H1 (cell line): Measurements from ENCODE around the gene RAPGEF5. TPM values are rescaled to one million over a fixed set of nuclear protein-coding genes. Genes with fewer than 3 reads are reported as not detected.

ENCODE experiments used
- CTCF ChIA-PET: fragments of 300-600 bp; sonication (Branson Sonifier 250); formaldehyde crosslinking; loops from one replicate; lab custom pipeline; 2021; ENCODE audit not compliant: partially characterized antibody; lab: Charles Lee
- POLR2A ChIA-PET: fragments of 300-600 bp; sonication (Branson Sonifier 250); formaldehyde crosslinking; loops from one replicate; lab custom pipeline; 2021; ENCODE audit warnings: inconsistent platforms; ENCODE audit not compliant: partially characterized antibody; lab: Charles Lee
- DNase-seq, 2 experiments: peaks; one replicate each; pipeline versions ENCODE4 v3.0.0 to v3.0.0-alpha.2; 2010 to 2022; ENCODE audit warnings: low spot score in 2 of 2, low read depth in 1 of 2, mixed read lengths in 1 of 2
- FAIRE-seq: peaks from 2 replicates; lab custom pipeline; 2011; peaks lifted over from hg19 to GRCh38; lab: Jason Lieb, UNC
- H2AFZ ChIP-seq: 2 replicates; pipeline ENCODE4 v1.8.1; 2012; ENCODE audit warnings: low read length, inconsistent platforms
- H2AK5ac ChIP-seq: 2 replicates; pipeline ENCODE4 v1.6.1; 2013; ENCODE audit warnings: low read depth, low read length
- H2BK120ac ChIP-seq: replicated peaks from 2 replicates; pipeline ENCODE3; 2013; ENCODE audit warnings: low read depth, low read length, inconsistent platforms
- H2BK12ac ChIP-seq: 2 replicates; pipeline ENCODE4 v1.6.1; 2013; ENCODE audit warnings: low read depth, low read length
- H2BK15ac ChIP-seq: 2 replicates; pipeline ENCODE4 v1.6.1; 2013; ENCODE audit warnings: low read length
- H2BK20ac ChIP-seq: 2 replicates; pipeline ENCODE4 v1.6.1; 2013; ENCODE audit warnings: low read length
- H2BK5ac ChIP-seq: 2 replicates; pipeline ENCODE4 v1.6.1; 2013; ENCODE audit warnings: low read depth, low read length
- H3K14ac ChIP-seq: 2 replicates; pipeline ENCODE4 v1.6.1; 2013; ENCODE audit warnings: inconsistent platforms; ENCODE audit not compliant: insufficient read length
- H3K18ac ChIP-seq: 2 replicates; pipeline ENCODE4 v1.6.1; 2013; ENCODE audit warnings: low read length; ENCODE audit errors: extremely low read depth
- H3K23ac ChIP-seq: 2 replicates; pipeline ENCODE4 v1.6.1; 2013; ENCODE audit warnings: inconsistent platforms; ENCODE audit not compliant: insufficient read length
- H3K23me2 ChIP-seq: 2 replicates; pipeline ENCODE4 v1.6.1; 2013; ENCODE audit warnings: low read depth, low read length
- H3K27ac ChIP-seq: 2 replicates; pipeline ENCODE4 v1.6.1; 2011; ENCODE audit warnings: low read depth, low read length, inconsistent platforms
- H3K27me3 ChIP-seq, 4 experiments: replicated peaks in 1 of 4; 1 replicate in 1 of 4; 2 replicates in 3 of 4; pipeline versions ENCODE4 v1.6.1 to v1.8.1; 2011 to 2013; ENCODE audit warnings: low read length in 3 of 4, mild to moderate bottlenecking in 3 of 4, inconsistent platforms in 2 of 4, mixed read lengths in 2 of 4, moderate library complexity in 1 of 4; ENCODE audit not compliant: control insufficient read depth in 3 of 4, insufficient read depth in 3 of 4; ENCODE audit errors: extremely low read depth in 1 of 4
- H3K36me3 ChIP-seq, 4 experiments: 2 replicates each; pipeline versions ENCODE4 v1.6.1 to v1.8.1; 2011 to 2013; ENCODE audit warnings: mild to moderate bottlenecking in 4 of 4, low read length in 3 of 4, moderate library complexity in 2 of 4, control low read depth in 1 of 4, inconsistent platforms in 1 of 4; ENCODE audit not compliant: insufficient read depth in 4 of 4, control insufficient read depth in 2 of 4
- H3K4ac ChIP-seq: replicated peaks from 2 replicates; pipeline ENCODE3; 2013; ENCODE audit warnings: low read length, low read depth, mixed read lengths, inconsistent platforms; ENCODE audit not compliant: insufficient read length
- H3K4me1 ChIP-seq, 4 experiments: replicated peaks in 1 of 4; 1 replicate in 1 of 4; 2 replicates in 3 of 4; pipeline versions ENCODE4 v1.6.1 to v1.8.1; 2011 to 2013; ENCODE audit warnings: low read length in 3 of 4, inconsistent platforms in 2 of 4, mixed read lengths in 1 of 4; ENCODE audit not compliant: insufficient read depth in 4 of 4, control insufficient read depth in 3 of 4
- H3K4me2 ChIP-seq, 2 experiments: 2 replicates each; pipeline versions ENCODE4 v1.6.1 to v1.8.1; 2011 to 2013; ENCODE audit warnings: low read depth in 2 of 2, low read length in 2 of 2, control low read depth in 1 of 2, inconsistent platforms in 1 of 2, mild to moderate bottlenecking in 1 of 2; ENCODE audit not compliant: insufficient read depth in 1 of 2
- H3K4me3 ChIP-seq, 4 experiments: fragments of 200-600, 300-600 bp in 1 of 4; sonication (generic), shearing (Covaris generic), sonication (Bioruptor Twin) in 1 of 4; 2 replicates each; pipeline versions ENCODE4 v1.5.1 to v1.8.1; 2011 to 2016; ENCODE audit warnings: low read length in 4 of 4, low read depth in 3 of 4, control low read depth in 2 of 4, inconsistent platforms in 2 of 4, mild to moderate bottlenecking in 2 of 4, mixed read lengths in 1 of 4, moderate library complexity in 1 of 4; ENCODE audit not compliant: insufficient read depth in 2 of 4; ENCODE audit errors: extremely low read depth in 1 of 4
- H3K56ac ChIP-seq: replicated peaks from 2 replicates; pipeline ENCODE3; 2013; ENCODE audit warnings: low read depth, mild to moderate bottlenecking, mixed read lengths, low read length, inconsistent platforms; ENCODE audit not compliant: insufficient read length
- H3K79me1 ChIP-seq: 2 replicates; pipeline ENCODE4 v1.6.1; 2013; ENCODE audit warnings: low read depth, low read length, control low read depth
- H3K79me2 ChIP-seq, 2 experiments: 2 replicates each; pipeline versions ENCODE4 v1.6.1 to v1.8.1; 2012 to 2013; ENCODE audit warnings: low read length in 2 of 2, mild to moderate bottlenecking in 2 of 2, inconsistent platforms in 1 of 2; ENCODE audit not compliant: insufficient read depth in 2 of 2, control insufficient read depth in 1 of 2
- H3K9ac ChIP-seq, 4 experiments: replicated peaks in 1 of 4; 1 replicate in 1 of 4; 2 replicates in 3 of 4; pipeline versions ENCODE4 v1.6.1 to v1.8.1; 2011 to 2013; ENCODE audit warnings: low read depth in 3 of 4, low read length in 3 of 4, control low read depth in 2 of 4, mild to moderate bottlenecking in 2 of 4, moderate library complexity in 2 of 4, inconsistent platforms in 1 of 4; ENCODE audit errors: extremely low read depth in 1 of 4
- H3K9me3 ChIP-seq, 2 experiments: 2 replicates each; pipeline versions ENCODE4 v1.6.1 to v1.8.1; 2012 to 2013; ENCODE audit warnings: mild to moderate bottlenecking in 2 of 2, moderate library complexity in 2 of 2, control low read depth in 1 of 2, inconsistent platforms in 1 of 2, low read depth in 1 of 2, low read length in 1 of 2, mixed read lengths in 1 of 2; ENCODE audit not compliant: insufficient read depth in 2 of 2
- H4K20me1 ChIP-seq, 2 experiments: replicated peaks in 1 of 2; 2 replicates each; pipeline versions ENCODE3 to v1.8.1; 2011 to 2013; ENCODE audit warnings: inconsistent platforms in 2 of 2, low read length in 2 of 2, mild to moderate bottlenecking in 1 of 2; ENCODE audit not compliant: insufficient read depth in 2 of 2, control insufficient read depth in 1 of 2
- H4K5ac ChIP-seq: 2 replicates; pipeline ENCODE4 v1.6.1; 2013; ENCODE audit warnings: low read length, low read depth, mixed read lengths, inconsistent platforms; ENCODE audit not compliant: insufficient read length
- H4K8ac ChIP-seq: 2 replicates; pipeline ENCODE4 v1.8.0; 2013; ENCODE audit warnings: mild to moderate bottlenecking, moderate library complexity, low read length, inconsistent platforms; ENCODE audit not compliant: insufficient read depth; ENCODE audit errors: extremely low read depth
- H4K91ac ChIP-seq: replicated peaks from 2 replicates; pipeline ENCODE3; 2013; ENCODE audit warnings: low read length, mixed read lengths, inconsistent platforms; ENCODE audit not compliant: insufficient read length
- HDAC6 ChIP-seq: IDR thresholded peaks from one replicate; pipeline ENCODE4 v1.7.1; 2012; ENCODE audit warnings: low read depth, mild to moderate bottlenecking, inconsistent platforms, low read length, moderate library complexity
- JUN ChIP-seq: IDR thresholded peaks from 2 replicates; pipeline ENCODE4 v1.6.1; 2011; ENCODE audit warnings: low read depth, mild to moderate bottlenecking, improper control_type of control experiment, low read length
- JUND ChIP-seq: IDR thresholded peaks from 2 replicates; pipeline ENCODE4 v1.6.1; 2011; ENCODE audit warnings: mild to moderate bottlenecking, improper control_type of control experiment, low read length
- KDM1A ChIP-seq: fragments of 200-600, 300-600 bp; sonication (generic); IDR thresholded peaks from 2 replicates; pipeline ENCODE4 v1.7.1; 2016; ENCODE audit warnings: mild to moderate bottlenecking, low read length, borderline replicate concordance
- KDM5A ChIP-seq: fragments of 200-600 bp; IDR thresholded peaks from 2 replicates; pipeline ENCODE4 v1.7.1; 2012; ENCODE audit warnings: mild to moderate bottlenecking, low read length, inconsistent platforms, mixed read lengths
- NRF1 ChIP-seq: IDR thresholded peaks from 2 replicates; pipeline ENCODE4 v1.6.1; 2011; ENCODE audit warnings: mild to moderate bottlenecking, low read depth, low read length, improper control_type of control experiment
- SAP30 ChIP-seq: fragments of 300-600 bp; sonication (generic); IDR thresholded peaks from 2 replicates; pipeline ENCODE4 v1.7.1; 2012; ENCODE audit warnings: low read length, moderate library complexity, mild to moderate bottlenecking, inconsistent platforms; ENCODE audit not compliant: insufficient read depth, insufficient replicate concordance
- SIRT6 ChIP-seq: IDR thresholded peaks from one replicate; pipeline ENCODE4 v1.7.1; 2012; ENCODE audit warnings: low read length, inconsistent platforms
- TAF1 ChIP-seq: IDR thresholded peaks from 2 replicates; pipeline ENCODE4 v1.6.1; 2011; ENCODE audit warnings: mild to moderate bottlenecking, low read depth, low read length
- TAF7 ChIP-seq: optimal IDR thresholded peaks from 2 replicates; pipeline ENCODE3; 2011; ENCODE audit warnings: low read depth, mild to moderate bottlenecking, inconsistent platforms, low read length, moderate library complexity, borderline replicate concordance
- WGBS, 2 experiments: shearing (Covaris generic) in 1 of 2; methylation state at CpG; one replicate each; pipeline versions ENCODE4 v1.1.6 to v1.1.7; 2013 to 2015; ENCODE audit warnings: low lambda C conversion rate in 2 of 2, mixed read lengths in 2 of 2, inconsistent platforms in 1 of 2, low coverage in 1 of 2, missing lambda C conversion rate in 1 of 2; ENCODE audit not compliant: insufficient replicate concordance in 2 of 2, insufficient coverage in 1 of 2, insufficient read length in 1 of 2; ENCODE audit errors: extremely low coverage in 1 of 2, missing lambda C conversion rate in 1 of 2; 5-methylcytosine and 5-hydroxymethylcytosine counted together
- polyA plus RNA-seq, 7 experiments: library from polyadenylated mRNA; depleted of rRNA in 3 of 7; stranded (reverse) in 5 of 7; unstranded in 2 of 7; fragments of >200 nt in 5 of 7; fragments of 200-250 nt in 2 of 7; gene quantifications; 1 replicate in 5 of 7; 2 replicates in 1 of 7; 4 replicates in 1 of 7; pipeline versions ENCODE4 v1.2.1 to v1.2.3, GENCODE V29; 2011 to 2013; ENCODE audit warnings: missing spikeins in 2 of 7, mixed read lengths in 2 of 7
- total RNA-seq: library from RNA; stranded (reverse); fragmentation: NEBNext Ultra II Directional; extraction: Animal tissue kit (Norgen Biotek cat#: 25700); gene quantifications from 2 replicates; pipeline ENCODE4 v1.2.1, GENCODE V29; 2021

RAPGEF5 gene
- total and polyA plus RNA-seq, 2 of the 8 experiments (the other 6 are each of a cell fraction or from before 2014, with no cell fraction given), result 4.4 to 22.9 TPM

GRCh38 chr7:22267930-22268615 lies 88.9 kb downstream of the RAPGEF5 start:
- H3K79me2 ChIP-seq, result no peaks in the 10 kb centered on the region; a peak in 1 of 4 replicates
- no peak overlapping the region for H3K4ac ChIP-seq
- H2BK5ac ChIP-seq, result no peak overlapping the region
- H2BK20ac ChIP-seq, result no peak overlapping the region
- no peak overlapping the region for H3K18ac ChIP-seq
- no peaks in the 10 kb centered on the region for H3K9me3 ChIP-seq
- no peak overlapping the region for H3K23ac ChIP-seq
- no peak overlapping the region for H3K4me2 ChIP-seq
- no peak overlapping the region for H3K56ac ChIP-seq
- H2BK15ac ChIP-seq, result no peak overlapping the region
- H4K91ac ChIP-seq, result no peak overlapping the region
- H3K23me2 ChIP-seq, result no peaks in the 10 kb centered on the region
- H3K4me1 ChIP-seq, result peaks cover 0 to 11% (median 3%) of the 10 kb centered on the region in 4 experiments; a peak in 3 of 7 replicates
- H3K79me1 ChIP-seq, result no peaks in the 10 kb centered on the region
- TF ChIP-seq SIRT6, result no peak
- no peak for TF ChIP-seq JUND
- no peak for TF ChIP-seq KDM5A
- no peak for TF ChIP-seq SAP30
- TF ChIP-seq JUN, result no peak
- no peak for TF ChIP-seq TAF7
- TF ChIP-seq HDAC6, result no peak
- no peak for TF ChIP-seq NRF1
- no peak for TF ChIP-seq TAF1
- no peak for TF ChIP-seq KDM1A
- H4K20me1 ChIP-seq, result no peaks in the 10 kb centered on the region
- H3K27me3 ChIP-seq, result no peaks in the 10 kb centered on the region
- no peak overlapping the region for H2BK120ac ChIP-seq
- no peak overlapping the region for H3K14ac ChIP-seq
- H3K4me3 ChIP-seq, result no peak overlapping the region
- no peak overlapping the region for H4K8ac ChIP-seq
- H2AK5ac ChIP-seq, result no peak overlapping the region
- DNase-seq (no peak), FAIRE-seq (no peak)
- no peak overlapping the region for H3K27ac ChIP-seq
- H4K5ac ChIP-seq, result no peak overlapping the region
- CTCF ChIA-PET, result interaction anchor here (0.7 to 2.3 kb wide), 3 partner anchors 9 to 158 kb away, joined by 3 to 9 read pairs (median 4); no protein-coding TSS in a partner anchor
- POLR2A ChIA-PET, result no interaction called here
- H2AFZ ChIP-seq, result no peak overlapping the region
- no peaks in the 10 kb centered on the region for H3K36me3 ChIP-seq
- H3K9ac ChIP-seq, result no peak overlapping the region; a peak in 1 of 7 replicates
- H2BK12ac ChIP-seq, result no peak overlapping the region
- 85% methylated on average over 4 of the region's 4 CpGs; no CpG with 5 or more reads in 1 of the 2 experiments for WGBS, 2 experiments
